HCT116 (cell line): ENCODE results near the gene KBTBD3. TPM values are rescaled to one million over a fixed set of nuclear protein-coding genes. Genes with fewer than 3 reads are reported as not detected.

Experiments used
- ATAC-seq: fragments of 200-7000 bp; cut with Tn5 transposase; 2 replicates; pipeline ENCODE4 v1.9.1; 2020; ENCODE audit warnings: mild to moderate bottlenecking, moderate library complexity
- BruUV-seq: library from RNA; stranded (reverse); fragments of 400-500 nt; replicated peaks from 2 replicates; lab custom pipeline; 2021; lab: Mats Ljungman, UMichigan
- CTCF ChIA-PET: fragments of 300-600 bp; sonication (Branson Sonifier 250); formaldehyde crosslinking; loops from one replicate; lab custom pipeline; 2021; ENCODE audit warnings: antibody characterized with exemption; lab: Charles Lee
- POLR2A ChIA-PET: fragments of 300-600, 350-600 bp; sonication (Branson Sonifier 250); formaldehyde crosslinking; loops from one replicate; lab custom pipeline; 2021; ENCODE audit warnings: antibody characterized with exemption; lab: Charles Lee
- RAD21 ChIA-PET, 2 experiments: fragments of 300-600 bp; sonication (Branson Sonifier 250); formaldehyde crosslinking; loops; one replicate each; lab custom pipeline; 2023; ENCODE audit warnings: low total read pairs in 2 of 2; ENCODE audit not compliant: uncharacterized antibody in 2 of 2, unreplicated experiment in 2 of 2, low non-redundant PET in 1 of 2; lab: Charles Lee
- DNase-seq: peaks from one replicate; pipeline ENCODE4 v3.0.0-alpha.2; 2010; ENCODE audit warnings: low read depth, low spot score
- H2AFZ ChIP-seq: fragments of 200-600 bp; shearing (Covaris generic), sonication (generic); 2 replicates; pipeline ENCODE4 v1.6.1; 2017; ENCODE audit warnings: low read depth, mixed run types, mixed read lengths, antibody characterized with exemption, low read length; ENCODE audit not compliant: poor library complexity, severe bottlenecking
- H3K27ac ChIP-seq: 2 replicates; pipeline ENCODE4 v1.5.1; 2012; ENCODE audit warnings: low read depth, low read length
- H3K27me3 ChIP-seq: fragments of 200-600 bp; sonication (generic); 2 replicates; pipeline ENCODE4 v1.6.1; 2016; ENCODE audit warnings: mixed run types, low read length, mixed read lengths; ENCODE audit not compliant: insufficient read depth
- H3K36me3 ChIP-seq, 2 experiments: fragments of 200-500 bp in 1 of 2; fragments of 200-600 bp in 1 of 2; sonication (Bioruptor generic) in 1 of 2; sonication (generic) in 1 of 2; 2 replicates each; pipeline versions ENCODE4 v1.5.1 to v1.6.1; 2014 to 2016; ENCODE audit warnings: low read length in 2 of 2, inconsistent platforms in 1 of 2, mixed read lengths in 1 of 2, mixed run types in 1 of 2; ENCODE audit not compliant: insufficient read depth in 2 of 2, control insufficient read depth in 1 of 2
- H3K4me1 ChIP-seq, 2 experiments: fragments of 200-600 bp in 1 of 2; sonication (generic) in 1 of 2; 2 replicates each; pipeline versions ENCODE4 v1.5.1 to v1.6.1; 2012 to 2017; ENCODE audit warnings: low read length in 2 of 2, inconsistent platforms in 1 of 2, mild to moderate bottlenecking in 1 of 2, mixed read lengths in 1 of 2, mixed run types in 1 of 2, moderate library complexity in 1 of 2; ENCODE audit not compliant: insufficient read depth in 2 of 2, control insufficient read depth in 1 of 2
- H3K4me2 ChIP-seq: fragments of 200-600 bp; sonication (generic); 2 replicates; pipeline ENCODE4 v1.6.1; 2017; ENCODE audit warnings: mixed run types, low read length, mixed read lengths
- H3K4me3 ChIP-seq, 2 experiments: fragments of 200-600 bp in 1 of 2; sonication (generic) in 1 of 2; replicated peaks in 1 of 2; 2 replicates each; pipeline ENCODE4 v1.5.1; 2011 to 2016; ENCODE audit warnings: low read length in 2 of 2, control low read depth in 1 of 2, low read depth in 1 of 2, mild to moderate bottlenecking in 1 of 2, mixed read lengths in 1 of 2, mixed run types in 1 of 2
- H3K79me2 ChIP-seq: fragments of 200-600 bp; sonication (generic); 2 replicates; pipeline ENCODE4 v1.6.1; 2017; ENCODE audit warnings: mild to moderate bottlenecking, mixed run types, low read length, moderate library complexity, mixed read lengths; ENCODE audit not compliant: insufficient read depth
- H3K9ac ChIP-seq: fragments of 200-600 bp; sonication (generic); 2 replicates; pipeline ENCODE4 v1.6.1; 2016; ENCODE audit warnings: low read length, mixed read lengths
- H3K9me2 ChIP-seq: fragments of 200-600 bp; sonication (generic), shearing (Covaris generic); 2 replicates; pipeline ENCODE4 v1.6.1; 2017; ENCODE audit warnings: mixed run types, mild to moderate bottlenecking, moderate library complexity; ENCODE audit not compliant: insufficient read depth
- H3K9me3 ChIP-seq, 2 experiments: fragments of 200-500 bp in 1 of 2; fragments of 200-600 bp in 1 of 2; sonication (Bioruptor generic) in 1 of 2; sonication (generic) in 1 of 2; 2 replicates each; pipeline ENCODE4 v1.6.1; 2014 to 2017; ENCODE audit warnings: low read length in 2 of 2, mixed read lengths in 2 of 2, inconsistent platforms in 1 of 2, low read depth in 1 of 2, mild to moderate bottlenecking in 1 of 2, mixed run types in 1 of 2, moderate library complexity in 1 of 2; ENCODE audit not compliant: control insufficient read depth in 1 of 2, insufficient read depth in 1 of 2
- H4K20me1 ChIP-seq: fragments of 200-600 bp; sonication (generic), shearing (Covaris generic); 2 replicates; pipeline ENCODE4 v1.6.1; 2017; ENCODE audit warnings: mixed run types, mild to moderate bottlenecking, moderate library complexity; ENCODE audit not compliant: insufficient read depth
- CEBPB ChIP-seq: IDR thresholded peaks from 2 replicates; pipeline ENCODE4 v1.6.1; 2012; ENCODE audit warnings: low read depth
- CTCF ChIP-seq, 3 experiments: fragments of 200-600 bp in 1 of 3; sonication (generic) in 1 of 3; IDR thresholded peaks in 2 of 3; conservative IDR thresholded peaks in 1 of 3; 2 replicates each; pipeline ENCODE4 v1.5.1; 2012 to 2017; ENCODE audit warnings: low read depth in 2 of 3, low read length in 2 of 3, antibody characterized with exemption in 1 of 3, borderline replicate concordance in 1 of 3, control low read depth in 1 of 3, mild to moderate bottlenecking in 1 of 3, mixed read lengths in 1 of 3, mixed run types in 1 of 3, moderate library complexity in 1 of 3; ENCODE audit not compliant: insufficient read depth in 1 of 3
- FOSL1 ChIP-seq: IDR thresholded peaks from 2 replicates; pipeline ENCODE4 v1.6.1; 2012; ENCODE audit warnings: low read depth
- JUND ChIP-seq: IDR thresholded peaks from 2 replicates; pipeline ENCODE4 v1.6.1; 2012
- POLR2AphosphoS5 ChIP-seq: IDR thresholded peaks from 2 replicates; pipeline ENCODE4 v1.6.1; 2011; ENCODE audit warnings: mild to moderate bottlenecking, low read depth, low read length, moderate library complexity
- RAD21 ChIP-seq: IDR thresholded peaks from 2 replicates; pipeline ENCODE4 v1.6.1; 2012; ENCODE audit warnings: low read depth, mild to moderate bottlenecking
- SIN3A ChIP-seq: IDR thresholded peaks from 2 replicates; pipeline ENCODE4 v1.6.1; 2012; ENCODE audit warnings: low read depth
- YY1 ChIP-seq: IDR thresholded peaks from 2 replicates; pipeline ENCODE4 v1.6.1; 2011; ENCODE audit warnings: low read length, low read depth, moderate library complexity, mild to moderate bottlenecking; ENCODE audit not compliant: insufficient replicate concordance; ENCODE audit errors: extremely low read depth
- ZBTB33 ChIP-seq: IDR thresholded peaks from 2 replicates; pipeline ENCODE4 v1.6.1; 2011; ENCODE audit warnings: mild to moderate bottlenecking, low read length, moderate library complexity; ENCODE audit not compliant: insufficient replicate concordance; ENCODE audit errors: extremely low read depth
- intact Hi-C: fragments of 100-400 bp; cut with micrococcal nuclease; formaldehyde crosslinking; loops from 2 replicates; pipeline ENCODE4 v1.10.0; 2022
- total RNA-seq: library from RNA; stranded (reverse); gene quantifications from one replicate; pipeline ENCODE4 v1.2.1, GENCODE V29; 2021; ENCODE audit not compliant: unreplicated experiment
- TF ChIP-seq, protein P1 (sequence below): IDR thresholded peaks from 2 replicates; pipeline ENCODE4 v1.6.1; 2012

Gene KBTBD3
- total RNA-seq, 1 experiment from 2014 or later: 10.4 TPM

- ChIA-PET RAD21 (no interaction called here), POLR2A (interaction anchor here (1.0 kb wide), 1 partner anchor 15 kb away, joined by 3 read pairs; the partner anchor contains the start of genes AASDHPPT and KBTBD3), CTCF (no interaction called here)
- Histone ChIP-seq H3K4me1 (no peaks in the 10 kb centered on the region), H3K4me2 (no peak overlapping the region), H3K27ac (no peak overlapping the region), H3K79me2 (no peaks in the 10 kb centered on the region), H3K36me3 (no peaks in the 10 kb centered on the region), H2AFZ (no peak overlapping the region), H3K27me3 (no peaks in the 10 kb centered on the region), H3K9me2 (no peaks in the 10 kb centered on the region), H3K9me3 (no peaks in the 10 kb centered on the region), H3K4me3 (no peak overlapping the region), H3K9ac (no peak overlapping the region), H4K20me1 (no peaks in the 10 kb centered on the region)
- intact Hi-C loops: no loop called here
- TF ChIP-seq CEBPB (no peak), RAD21 (no peak), FOSL1 (no peak), CTCF (IDR thresholded peaks at IDR 0.05 in 2 of 3, conservative IDR thresholded peaks at IDR 0.05 in 1 of 3; ENCODE audit: borderline replicate concordance in 1 of 3, insufficient read depth in 1 of 3, low read depth in 2 of 3, low read length in 2 of 3) (no peak), YY1 (no peak), POLR2AphosphoS5 (no peak), JUND (no peak), SIN3A (no peak), ZBTB33 (no peak)
- TF ChIP-seq, protein P1, sequence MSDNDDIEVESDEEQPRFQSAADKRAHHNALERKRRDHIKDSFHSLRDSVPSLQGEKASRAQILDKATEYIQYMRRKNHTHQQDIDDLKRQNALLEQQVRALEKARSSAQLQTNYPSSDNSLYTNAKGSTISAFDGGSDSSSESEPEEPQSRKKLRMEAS: no peak
- DNase-seq (no peak), ATAC-seq (no peak)
- no TSS peak for BruUV-seq
Observed at GRCh38 chr11:106061954-106062949, 14.9 kb downstream of the KBTBD3 start.
